GM18909 (cell line): ENCODE results near the gene LKAAEAR1.
"Not testable (repeated sequence)": the region's sequence is repeated elsewhere in the genome, so short reads cannot be mapped to it uniquely, and the experiment has no call there.

Experiments used
- ATAC-seq: cut with Tn5 transposase; IDR thresholded peaks from one replicate; pipeline ENCODE4 v1.9.1; 2021; ENCODE audit warnings: mild to moderate bottlenecking; ENCODE audit not compliant: unreplicated experiment, poor library complexity

Gene LKAAEAR1

GRCh38 chr20:64099880-64100565 is 15.8 kb upstream of the LKAAEAR1 start:
- ATAC-seq, result no peak

GRCh38 chr20:64099086-64099786 is 15.0 kb upstream of the LKAAEAR1 start:
- ATAC-seq, result no peak

GRCh38 chr20:64098471-64099013 is 14.3 kb upstream of the LKAAEAR1 start:
- ATAC-seq, result no peak

GRCh38 chr20:64096535-64096934 is 12.3 kb upstream of the LKAAEAR1 start:
- no peak for ATAC-seq

GRCh38 chr20:64095927-64096326 is 11.7 kb upstream of the LKAAEAR1 start:
- ATAC-seq, result no peak

GRCh38 chr20:64095455-64095854 is 11.3 kb upstream of the LKAAEAR1 start:
- ATAC-seq, result no peak

GRCh38 chr20:64093013-64093503 is 8.9 kb upstream of the LKAAEAR1 start:
- no peak for ATAC-seq

- no peak for ATAC-seq
Observed at GRCh38 chr20:64092258-64093012, 8.2 kb upstream of the LKAAEAR1 start.

GRCh38 chr20:64091770-64092169 is 7.6 kb upstream of the LKAAEAR1 start:
- no peak for ATAC-seq

GRCh38 chr20:64091340-64091739 is 7.1 kb upstream of the LKAAEAR1 start:
- ATAC-seq, result no peak

- ATAC-seq, result no peak
Observed at GRCh38 chr20:64090165-64090564, 6.0 kb upstream of the LKAAEAR1 start.

GRCh38 chr20:64088586-64088985 is 4.4 kb upstream of the LKAAEAR1 start:
- ATAC-seq, result not testable (repeated sequence)

- ATAC-seq, result not testable (repeated sequence)
Observed at GRCh38 chr20:64087226-64087825, 3.1 kb upstream of the LKAAEAR1 start.

- no peak for ATAC-seq
Observed at GRCh38 chr20:64086801-64087200, 2.6 kb upstream of the LKAAEAR1 start.

GRCh38 chr20:64084685-64085152 is 521 bp upstream of the LKAAEAR1 start:
- no peak for ATAC-seq

- ATAC-seq, result peak; percentile 30
Observed at GRCh38 chr20:64083378-64083803, 807 bp downstream of the LKAAEAR1 start.

GRCh38 chr20:64082820-64083377 is 1.3 kb downstream of the LKAAEAR1 start:
- ATAC-seq, result no peak

- no peak for ATAC-seq
Observed at GRCh38 chr20:64082126-64082731, 2.0 kb downstream of the LKAAEAR1 start.

- ATAC-seq, result no peak
Observed at GRCh38 chr20:64081624-64081964, 2.6 kb downstream of the LKAAEAR1 start.
